ENCODE results near the gene OSBP2.

The OSBP2 gene

DNA sequence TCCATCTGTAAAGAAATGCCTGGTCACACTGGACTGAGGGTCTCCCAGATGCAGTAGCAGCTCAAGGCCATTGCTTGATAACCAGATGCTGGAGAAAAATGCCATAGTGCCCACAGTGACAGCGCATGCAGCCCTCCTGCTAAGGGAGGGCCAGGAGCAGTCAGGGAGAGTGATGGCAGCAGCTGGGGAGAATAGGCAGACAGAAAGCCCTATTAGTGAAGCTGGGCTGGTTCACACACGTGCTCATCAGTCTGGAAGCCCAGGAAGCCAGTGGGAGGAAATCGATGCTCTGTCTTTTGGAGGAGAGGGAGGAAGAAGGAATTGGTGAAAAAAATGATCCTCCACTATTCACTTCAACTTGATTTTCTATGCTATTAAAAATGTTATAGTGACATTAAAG is 82.9 kb downstream of the OSBP2 start:
- TF ChIP-seq, protein P1, sequence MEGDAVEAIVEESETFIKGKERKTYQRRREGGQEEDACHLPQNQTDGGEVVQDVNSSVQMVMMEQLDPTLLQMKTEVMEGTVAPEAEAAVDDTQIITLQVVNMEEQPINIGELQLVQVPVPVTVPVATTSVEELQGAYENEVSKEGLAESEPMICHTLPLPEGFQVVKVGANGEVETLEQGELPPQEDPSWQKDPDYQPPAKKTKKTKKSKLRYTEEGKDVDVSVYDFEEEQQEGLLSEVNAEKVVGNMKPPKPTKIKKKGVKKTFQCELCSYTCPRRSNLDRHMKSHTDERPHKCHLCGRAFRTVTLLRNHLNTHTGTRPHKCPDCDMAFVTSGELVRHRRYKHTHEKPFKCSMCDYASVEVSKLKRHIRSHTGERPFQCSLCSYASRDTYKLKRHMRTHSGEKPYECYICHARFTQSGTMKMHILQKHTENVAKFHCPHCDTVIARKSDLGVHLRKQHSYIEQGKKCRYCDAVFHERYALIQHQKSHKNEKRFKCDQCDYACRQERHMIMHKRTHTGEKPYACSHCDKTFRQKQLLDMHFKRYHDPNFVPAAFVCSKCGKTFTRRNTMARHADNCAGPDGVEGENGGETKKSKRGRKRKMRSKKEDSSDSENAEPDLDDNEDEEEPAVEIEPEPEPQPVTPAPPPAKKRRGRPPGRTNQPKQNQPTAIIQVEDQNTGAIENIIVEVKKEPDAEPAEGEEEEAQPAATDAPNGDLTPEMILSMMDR (conservative IDR thresholded peaks at IDR 0.05; ENCODE audit: low read length), result no peak
- no peak for DNase-seq (ENCODE audit: low read depth)
- H3K4me3 ChIP-seq (ENCODE audit: low read length), result no peak overlapping the region

- no peak overlapping the region for H3K4me3 ChIP-seq (ENCODE audit: low read length)
- DNase-seq (ENCODE audit: low read depth), result no peak
- TF ChIP-seq, protein P1 (conservative IDR thresholded peaks at IDR 0.05; ENCODE audit: low read length), result no peak
Measured at GRCh38 chr22:30778261-30778660, 83.6 kb downstream of the OSBP2 start.

DNA sequence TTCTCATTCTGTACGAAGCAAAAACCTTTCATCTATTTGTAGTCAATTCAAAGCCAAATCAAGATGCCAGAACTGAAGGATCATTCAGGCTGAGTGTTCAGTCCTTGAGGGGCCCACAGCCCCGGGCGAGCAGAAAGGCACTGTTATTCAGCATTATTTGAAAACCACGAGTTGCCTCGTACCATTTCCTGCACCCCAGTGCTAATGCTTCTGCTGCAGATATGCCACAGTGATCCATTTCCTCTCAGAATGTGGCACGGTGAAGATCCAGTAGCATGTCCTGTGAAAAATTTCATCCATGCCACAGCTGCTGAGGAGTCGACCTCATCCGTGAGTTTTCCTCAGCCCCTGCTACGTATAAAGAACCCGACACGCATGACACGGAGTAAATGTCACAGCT is 85.4 kb downstream of the OSBP2 start:
- TF ChIP-seq, protein P1 (conservative IDR thresholded peaks at IDR 0.05; ENCODE audit: low read length), result no peak
- H3K4me3 ChIP-seq (ENCODE audit: low read length), result no peak overlapping the region
- no peak for DNase-seq (ENCODE audit: low read depth)

DNA sequence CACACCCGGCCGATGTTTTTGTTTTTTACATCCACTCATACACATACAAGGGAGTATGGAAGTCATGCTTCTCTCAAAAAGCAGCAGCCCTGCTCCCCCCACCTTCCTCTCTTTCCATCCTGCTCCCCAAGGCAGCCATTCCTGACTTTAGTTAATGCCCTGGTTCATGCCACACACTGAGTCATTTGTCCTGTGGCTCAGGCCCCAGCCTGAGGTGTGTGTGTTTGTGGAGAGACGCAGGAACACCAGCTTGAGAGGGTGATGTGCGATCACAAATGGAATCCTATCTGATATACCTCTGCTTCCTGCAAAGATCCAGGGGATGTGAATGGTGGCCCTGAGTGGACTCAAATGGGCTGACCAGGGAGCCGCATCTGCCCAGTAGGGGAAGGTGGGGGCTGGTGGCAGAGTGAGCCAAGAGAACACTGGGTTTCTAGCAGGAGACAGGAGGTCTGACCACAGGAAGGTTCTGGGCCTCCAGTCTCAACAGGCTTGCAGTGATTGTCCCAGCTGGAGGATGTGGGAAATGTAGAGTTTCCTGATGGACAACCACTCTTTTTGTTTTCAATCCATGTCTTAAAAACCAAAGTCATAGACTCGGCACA is 86.7 kb downstream of the OSBP2 start:
- TF ChIP-seq, protein P1 (conservative IDR thresholded peaks at IDR 0.05; ENCODE audit: low read length), result no peak
- DNase-seq (ENCODE audit: low read depth), result no peak
- no peak overlapping the region for H3K4me3 ChIP-seq (ENCODE audit: low read length)

DNA sequence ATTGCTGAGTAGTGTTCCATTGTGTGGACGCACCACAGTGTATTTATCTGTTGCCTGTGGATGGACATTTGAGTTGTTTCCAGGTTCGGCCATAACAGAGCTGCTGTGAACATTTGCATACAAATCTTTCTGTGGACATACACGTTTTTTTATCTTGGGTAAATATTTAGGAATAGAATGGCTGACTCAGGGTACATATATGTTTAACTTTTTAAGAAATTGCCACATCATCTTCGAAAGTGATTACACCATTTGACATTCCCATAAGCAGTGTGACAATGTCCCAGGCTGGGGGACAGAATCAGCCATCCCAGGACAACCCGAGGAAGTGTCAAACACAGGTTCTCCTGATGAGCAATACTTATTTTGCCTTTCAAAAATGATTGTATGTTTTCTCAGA is 87.9 kb downstream of the OSBP2 start:
- H3K4me3 ChIP-seq (ENCODE audit: low read length), result no peak overlapping the region
- TF ChIP-seq, protein P1 (conservative IDR thresholded peaks at IDR 0.05; ENCODE audit: low read length), result no peak
- DNase-seq (ENCODE audit: low read depth), result no peak

GRCh38 chr22:30783021-30783420 is 88.3 kb downstream of the OSBP2 start:
- TF ChIP-seq, protein P1 (conservative IDR thresholded peaks at IDR 0.05; ENCODE audit: low read length), result no peak
- no peak for DNase-seq (ENCODE audit: low read depth)
- no peak overlapping the region for H3K4me3 ChIP-seq (ENCODE audit: low read length)

DNA sequence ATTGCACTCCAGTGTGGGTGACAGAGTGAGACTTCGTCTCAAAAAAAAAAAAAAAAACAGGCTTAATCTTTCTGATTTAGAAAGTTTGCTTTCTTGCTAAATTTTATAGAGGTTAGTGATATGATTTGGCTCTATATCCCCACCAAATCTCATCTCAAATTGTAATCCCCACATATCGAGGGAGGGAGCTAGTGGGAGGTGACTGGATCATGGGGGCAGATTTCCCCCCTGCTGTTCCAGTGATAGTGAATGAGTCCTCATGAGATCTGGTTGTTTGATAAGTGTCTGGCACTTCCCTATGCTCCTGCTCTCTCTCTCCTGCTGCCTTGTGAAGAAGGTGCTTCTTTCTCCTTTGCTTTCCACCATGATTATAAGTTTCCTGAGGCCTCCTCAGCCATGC is 90.9 kb downstream of the OSBP2 start:
- no peak overlapping the region for H3K4me3 ChIP-seq (ENCODE audit: low read length)
- TF ChIP-seq, protein P1 (conservative IDR thresholded peaks at IDR 0.05; ENCODE audit: low read length), result no peak
- DNase-seq (ENCODE audit: low read depth), result no peak
